ENCODE measurements around the gene ISM1. TPM values are rescaled to one million over a fixed set of nuclear protein-coding genes. Genes with fewer than 3 reads are reported as not detected.
"Not testable (repeated sequence)": the region's sequence is repeated elsewhere in the genome, so short reads cannot be mapped to it uniquely, and the experiment has no call there.

The ISM1 gene
- total and polyA plus RNA-seq, 7 experiments from 2014 or later: 1.6 to 3.2 (median 2.4) TPM

GRCh38 chr20:13236360-13236759 is 15.3 kb downstream of the ISM1 start:
- CTCF ChIA-PET; DNase-seq; H3K36me3 ChIP-seq (ENCODE audit: control insufficient read depth in 2 of 3, insufficient read depth in 3 of 3, low read length in 3 of 3); ATAC-seq; H3K4me3 Mint-ChIP-seq; H3K27ac Mint-ChIP-seq; H3K9me3 Mint-ChIP-seq; H3K27me3 ChIP-seq (ENCODE audit: control insufficient read depth in 2 of 2, insufficient read depth in 2 of 2, low read length in 2 of 2); H3K4me3 ChIP-seq (ENCODE audit: low read length); H3K9me3 ChIP-seq (ENCODE audit: control insufficient read depth in 2 of 3, low read length in 3 of 3); H3K27ac ChIP-seq (ENCODE audit: low read depth, low read length); H3K36me3 Mint-ChIP-seq; H3K27me3 Mint-ChIP-seq; intact Hi-C loops (cut with micrococcal nuclease): not testable (repeated sequence)
- H3K4me1 ChIP-seq (ENCODE audit: control insufficient read depth in 2 of 2, insufficient read depth in 2 of 2, low read length in 2 of 2): peaks cover 5 to 11% of the 10 kb centered on the region in 2 donors
- peaks cover 3 to 19% (median 16%) of the 10 kb centered on the region in 7 donors for H3K4me1 Mint-ChIP-seq
- POLR2A ChIA-PET: interaction anchor here (1.5 kb wide), 1 partner anchor 11 kb away, joined by 3 read pairs; no protein-coding TSS in a partner anchor

GRCh38 chr20:13236990-13237720 is 16.1 kb downstream of the ISM1 start:
- Mint-ChIP-seq H3K4me1 (peaks cover 0 to 13% (median 8%) of the 10 kb centered on the region in 7 donors), H3K9me3 (no peaks in the 10 kb centered on the region), H3K36me3 (peaks cover 0 to 8% (median 4%) of the 10 kb centered on the region in 5 donors), H3K4me3 (no peak overlapping the region), H3K27ac (peak overlapping the region in 2 of 9 donors; percentile 60 to 69), H3K27me3 (no peaks in the 10 kb centered on the region)
- no peaks in the 10 kb centered on the region for H3K36me3 ChIP-seq (ENCODE audit: control insufficient read depth in 2 of 3, insufficient read depth in 3 of 3, low read length in 3 of 3)
- intact Hi-C loops (cut with micrococcal nuclease): no loop called here
- H3K9me3 ChIP-seq (ENCODE audit: control insufficient read depth in 2 of 3, low read length in 3 of 3): no peaks in the 10 kb centered on the region
- DNase-seq (no peak), ATAC-seq (no peak)
- no peak overlapping the region for H3K4me3 ChIP-seq (ENCODE audit: low read length)
- POLR2A ChIA-PET: interaction anchor here (1.2 kb wide), 1 partner anchor 20 kb away, joined by 3 read pairs; no protein-coding TSS in a partner anchor
- H3K27me3 ChIP-seq (ENCODE audit: control insufficient read depth in 2 of 2, insufficient read depth in 2 of 2, low read length in 2 of 2): no peaks in the 10 kb centered on the region
- CTCF ChIA-PET: interaction anchor here (0.6 to 1.0 kb wide), 2 partner anchors 24 to 28 kb away, joined by 3 read pairs; no protein-coding TSS in a partner anchor
- peaks cover 0 to 3% of the 10 kb centered on the region in 2 donors for H3K4me1 ChIP-seq (ENCODE audit: control insufficient read depth in 2 of 2, insufficient read depth in 2 of 2, low read length in 2 of 2)
- H3K27ac ChIP-seq (ENCODE audit: low read depth, low read length): no peak overlapping the region

GRCh38 chr20:13238001-13238653 is 17.1 kb downstream of the ISM1 start:
- ATAC-seq (no peak), DNase-seq (no peak)
- CTCF ChIA-PET: interaction anchor here (0.6 to 1.0 kb wide), 2 partner anchors 23 to 27 kb away, joined by 3 read pairs; no protein-coding TSS in a partner anchor
- no peak overlapping the region for H3K4me3 ChIP-seq (ENCODE audit: low read length)
- no peaks in the 10 kb centered on the region for H3K27me3 Mint-ChIP-seq
- H3K27ac Mint-ChIP-seq: no peak overlapping the region
- no peaks in the 10 kb centered on the region for H3K27me3 ChIP-seq (ENCODE audit: control insufficient read depth in 2 of 2, insufficient read depth in 2 of 2, low read length in 2 of 2)
- intact Hi-C loops (cut with micrococcal nuclease): no loop called here
- H3K9me3 ChIP-seq (ENCODE audit: control insufficient read depth in 2 of 3, low read length in 3 of 3): no peaks in the 10 kb centered on the region
- no peaks in the 10 kb centered on the region for H3K36me3 ChIP-seq (ENCODE audit: control insufficient read depth in 2 of 3, insufficient read depth in 3 of 3, low read length in 3 of 3)
- no peaks in the 10 kb centered on the region for H3K4me1 ChIP-seq (ENCODE audit: control insufficient read depth in 2 of 2, insufficient read depth in 2 of 2, low read length in 2 of 2)
- no peak overlapping the region for H3K27ac ChIP-seq (ENCODE audit: low read depth, low read length)
- no peaks in the 10 kb centered on the region for H3K9me3 Mint-ChIP-seq
- H3K4me3 Mint-ChIP-seq: no peak overlapping the region
- peaks cover 0 to 9% (median under 1%) of the 10 kb centered on the region in 7 donors for H3K4me1 Mint-ChIP-seq
- POLR2A ChIA-PET: interaction anchor here (0.9 to 1.2 kb wide), 2 partner anchors 11 to 21 kb away, joined by 3 read pairs; no protein-coding TSS in a partner anchor
- H3K36me3 Mint-ChIP-seq: peaks cover 0 to 8% (median 4%) of the 10 kb centered on the region in 5 donors

DNA sequence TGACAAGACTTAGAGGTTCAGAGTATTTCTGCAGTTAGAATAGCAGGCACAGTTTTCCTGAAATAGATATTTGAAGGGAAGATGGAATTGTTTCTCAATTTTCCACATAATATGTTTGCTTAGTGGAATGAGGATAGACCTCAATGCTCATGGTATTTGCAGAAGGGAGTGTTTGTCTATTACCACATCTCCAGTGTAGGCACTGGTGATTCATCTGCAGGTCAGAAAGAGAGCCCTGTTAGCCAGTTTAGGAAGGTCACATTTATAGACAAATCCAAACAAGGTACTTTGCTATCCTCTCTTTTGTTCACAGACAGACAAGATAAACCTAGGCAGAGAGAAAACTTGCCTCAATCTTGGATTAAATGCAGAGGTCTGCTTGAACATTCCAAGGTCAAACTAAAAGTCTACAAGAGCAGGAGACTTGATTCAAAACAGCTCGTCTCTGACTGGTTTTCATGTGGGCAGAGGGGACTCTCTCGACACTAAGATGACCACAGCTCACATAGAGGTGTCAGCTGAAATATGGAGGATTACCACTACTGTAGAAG is 22.8 kb downstream of the ISM1 start:
- H3K9me3 ChIP-seq (ENCODE audit: control insufficient read depth in 2 of 3, low read length in 3 of 3): no peaks in the 10 kb centered on the region
- Mint-ChIP-seq H3K27ac (peak overlapping the region in 1 of 9 donors; percentile 96), H3K27me3 (no peaks in the 10 kb centered on the region), H3K4me3 (no peak overlapping the region), H3K9me3 (no peaks in the 10 kb centered on the region), H3K4me1 (peaks cover 23 to 42% (median 32%) of the 10 kb centered on the region in 7 donors), H3K36me3 (peaks cover 0 to 5% (median 0%) of the 10 kb centered on the region in 5 donors)
- ChIA-PET CTCF (interaction anchor here (2.2 kb wide), 1 partner anchor 17 kb away, joined by 5 read pairs; no protein-coding TSS in a partner anchor), POLR2A (interaction anchor here (1.6 kb wide), 1 partner anchor 20 kb away, joined by 5 read pairs; no protein-coding TSS in a partner anchor)
- H3K27ac ChIP-seq (ENCODE audit: low read depth, low read length): no peak overlapping the region
- intact Hi-C loops (cut with micrococcal nuclease): no loop called here
- DNase-seq (no peak), ATAC-seq (no peak)
- H3K4me1 ChIP-seq (ENCODE audit: control insufficient read depth in 2 of 2, insufficient read depth in 2 of 2, low read length in 2 of 2): peaks cover 16 to 26% of the 10 kb centered on the region in 2 donors
- no peaks in the 10 kb centered on the region for H3K27me3 ChIP-seq (ENCODE audit: control insufficient read depth in 2 of 2, insufficient read depth in 2 of 2, low read length in 2 of 2)
- H3K36me3 ChIP-seq (ENCODE audit: control insufficient read depth in 2 of 3, insufficient read depth in 3 of 3, low read length in 3 of 3): no peaks in the 10 kb centered on the region
- H3K4me3 ChIP-seq (ENCODE audit: low read length): no peak overlapping the region

GRCh38 chr20:13245250-13245723 is 24.2 kb downstream of the ISM1 start:
- H3K36me3 ChIP-seq (ENCODE audit: control insufficient read depth in 2 of 3, insufficient read depth in 3 of 3, low read length in 3 of 3): no peaks in the 10 kb centered on the region
- H3K4me1 Mint-ChIP-seq: peaks cover 25 to 53% (median 42%) of the 10 kb centered on the region in 7 donors
- no peaks in the 10 kb centered on the region for H3K27me3 Mint-ChIP-seq
- H3K27me3 ChIP-seq (ENCODE audit: control insufficient read depth in 2 of 2, insufficient read depth in 2 of 2, low read length in 2 of 2): no peaks in the 10 kb centered on the region
- no peak overlapping the region for H3K27ac ChIP-seq (ENCODE audit: low read depth, low read length)
- H3K9me3 ChIP-seq (ENCODE audit: control insufficient read depth in 2 of 3, low read length in 3 of 3): no peaks in the 10 kb centered on the region
- H3K4me1 ChIP-seq (ENCODE audit: control insufficient read depth in 2 of 2, insufficient read depth in 2 of 2, low read length in 2 of 2): peaks cover 25 to 39% of the 10 kb centered on the region in 2 donors
- intact Hi-C loops (cut with micrococcal nuclease): no loop called here
- no peak overlapping the region for H3K4me3 Mint-ChIP-seq
- no peak for ATAC-seq
- no peaks in the 10 kb centered on the region for H3K9me3 Mint-ChIP-seq
- no peak for DNase-seq
- no peak overlapping the region for H3K4me3 ChIP-seq (ENCODE audit: low read length)
- ChIA-PET CTCF (no interaction called here), POLR2A (interaction anchor here (2.1 kb wide), 1 partner anchor 16 kb away, joined by 7 read pairs; no protein-coding TSS in a partner anchor)
- peaks cover 0 to 3% (median 0%) of the 10 kb centered on the region in 5 donors for H3K36me3 Mint-ChIP-seq
- peak overlapping the region in 8 of 9 donors; percentile 7 to 97 (median 92) for H3K27ac Mint-ChIP-seq

- peak overlapping the region; percentile 68 for H3K27ac ChIP-seq (ENCODE audit: low read depth, low read length)
- no peaks in the 10 kb centered on the region for H3K27me3 Mint-ChIP-seq
- peak overlapping the region in 4 of 10 donors; percentile 69 to 88 (median 76) for H3K4me3 Mint-ChIP-seq
- H3K4me1 ChIP-seq (ENCODE audit: control insufficient read depth in 2 of 2, insufficient read depth in 2 of 2, low read length in 2 of 2): peaks cover 25 to 51% of the 10 kb centered on the region in 2 donors
- H3K27ac Mint-ChIP-seq: peak overlapping the region; percentile 91 to 97 (median 96)
- peaks cover 0 to 6% (median 0%) of the 10 kb centered on the region in 11 donors for H3K9me3 Mint-ChIP-seq
- intact Hi-C loops (cut with micrococcal nuclease): no loop called here
- H3K9me3 ChIP-seq (ENCODE audit: control insufficient read depth in 2 of 3, low read length in 3 of 3): no peaks in the 10 kb centered on the region
- no peak for DNase-seq
- ChIA-PET CTCF (interaction anchor here (0.6 to 1.8 kb wide), 3 partner anchors 11 to 44 kb away, joined by 4 to 10 read pairs (median 8); no protein-coding TSS in a partner anchor), POLR2A (interaction anchor here (1.6 to 1.7 kb wide), 2 partner anchors 11 to 25 kb away, joined by 3 to 10 read pairs; no protein-coding TSS in a partner anchor)
- ATAC-seq: no peak
- H3K36me3 Mint-ChIP-seq: peaks cover 0 to 3% (median 0%) of the 10 kb centered on the region in 5 donors
- H3K27me3 ChIP-seq (ENCODE audit: control insufficient read depth in 2 of 2, insufficient read depth in 2 of 2, low read length in 2 of 2): no peaks in the 10 kb centered on the region
- H3K4me3 ChIP-seq (ENCODE audit: low read length): no peak overlapping the region
- H3K4me1 Mint-ChIP-seq: peaks cover 26 to 82% (median 59%) of the 10 kb centered on the region in 7 donors
- no peaks in the 10 kb centered on the region for H3K36me3 ChIP-seq (ENCODE audit: control insufficient read depth in 2 of 3, insufficient read depth in 3 of 3, low read length in 3 of 3)
These were observed 28.2 kb downstream of the ISM1 start for GRCh38 chr20:13249118-13249797.

Measured in naive thymus-derived CD4-positive, alpha-beta T cell (primary cell).